ENCODE data around the gene SS18L1. TPM values are rescaled to one million over a fixed set of nuclear protein-coding genes. Genes with fewer than 3 reads are reported as not detected.

SS18L1 gene
- total and polyA plus RNA-seq, 11 donors, result 6.5 to 12.4 (median 7.9) TPM

GRCh38 chr20:62118113-62119043 is 25.2 kb upstream of the SS18L1 start:
- Histone ChIP-seq H3K27me3 (peaks cover 0 to 12% (median 0%) of the 10 kb centered on the region in 9 donors), H3K9me3 (peaks cover 0 to 7% (median 0%) of the 10 kb centered on the region in 12 donors), H3K4me1 (peaks cover 0 to 48% (median 28%) of the 10 kb centered on the region in 12 donors), H3K36me3 (no peaks in the 10 kb centered on the region), H3K4me3 (no peak overlapping the region), H3K27ac (peak overlapping the region in 11 of 12 donors; percentile 20 to 99 (median 95))
- ATAC-seq, result no peak
- TF ChIP-seq CTCF (IDR thresholded peaks at IDR 0.05), result no peak
- no peak for TF ChIP-seq POLR2A (IDR thresholded peaks at IDR 0.05)
- 46 to 58% (median 49%) methylated on average over 17 to 21 of the region's 21 CpGs for WGBS, 4 donors
- intact Hi-C loops (cut with DNase I), result loop anchor here in 4 of 10 donors (2.0 to 5.0 kb wide), 2 partner anchors 51 to 52 kb away; partner anchors contain the start of gene TAF4 (in 3 of the 4)
- no peak for DNase-seq

GRCh38 chr20:62119115-62119514 is 24.5 kb upstream of the SS18L1 start:
- DNase-seq (no peak), ATAC-seq (no peak)
- H3K36me3 ChIP-seq, result peaks cover 0 to 1% (median 0%) of the 10 kb centered on the region in 9 donors
- peaks cover 2 to 56% (median 34%) of the 10 kb centered on the region in 12 donors for H3K4me1 ChIP-seq
- TF ChIP-seq CTCF (IDR thresholded peaks at IDR 0.05) (no peak), POLR2A (IDR thresholded peaks at IDR 0.05) (no peak)
- peak overlapping the region in 11 of 12 donors; percentile 72 to 99 (median 97) for H3K27ac ChIP-seq
- no peak overlapping the region for H3K4me3 ChIP-seq
- intact Hi-C loops (cut with DNase I), result loop anchor here in 4 of 10 donors (2.0 to 5.0 kb wide), 2 partner anchors 52 kb away; partner anchors contain the start of gene TAF4 (in 3 of the 4)
- H3K27me3 ChIP-seq, result peaks cover 0 to 12% (median 0%) of the 10 kb centered on the region in 9 donors
- H3K9me3 ChIP-seq, result no peaks in the 10 kb centered on the region
- 49 to 65% (median 62%) methylated on average over 4 to 5 of the region's 5 CpGs for WGBS, 4 donors

GRCh38 chr20:62119591-62120364 is 23.8 kb upstream of the SS18L1 start:
- Histone ChIP-seq H3K27ac (peak overlapping the region; percentile 72 to 99 (median 98)), H3K27me3 (peaks cover 0 to 12% (median 0%) of the 10 kb centered on the region in 9 donors), H3K4me1 (peaks cover 3 to 61% (median 37%) of the 10 kb centered on the region in 12 donors), H3K9me3 (no peaks in the 10 kb centered on the region), H3K36me3 (peaks cover 0 to 8% (median 4%) of the 10 kb centered on the region in 9 donors), H3K4me3 (peak overlapping the region in 1 of 12 donors; percentile 9)
- intact Hi-C loops (cut with DNase I), result loop anchor here (1.0 to 5.0 kb wide), 4 partner anchors 52 to 97 kb away; partner anchors contain the start of gene TAF4 (in 5 of the 10)
- 46 to 59% (median 55%) methylated on average over 8 to 10 of the region's 10 CpGs for WGBS, 4 donors
- DNase-seq (peak in 4 of 5 donors; percentile 63 to 84 (median 77)), ATAC-seq (peak; percentile 25 to 64 (median 42))
- TF ChIP-seq POLR2A (IDR thresholded peaks at IDR 0.05), result peak in 1 of 2 donors; percentile 32
- no peak for TF ChIP-seq CTCF (IDR thresholded peaks at IDR 0.05)
